Gastrocnemius medialis (tissue), 4 donors: ENCODE results near the gene GPR61.
A peak's percentile ranks its signal among the peaks of the same experiment; 100 is the strongest.

Experiments
- POLR2A ChIP-seq, 2 donors: fragments of 450-650 bp; IDR thresholded peaks; one replicate each; pipeline ENCODE4 v1.6.1; 2017; ENCODE audit warnings: antibody characterized with exemption in 2 of 2, mild to moderate bottlenecking in 2 of 2, moderate library complexity in 2 of 2
- TF ChIP-seq, protein P1 (sequence below), 5 experiments: fragments of 450-650 bp in 3 of 5; fragments of 200-600 bp in 2 of 5; sonication (generic) in 2 of 5; IDR thresholded peaks in 4 of 5; conservative IDR thresholded peaks in 1 of 5; 1 replicate in 4 of 5; 2 replicates in 1 of 5; pipeline ENCODE4 v1.5.1; 2016 to 2019; ENCODE audit warnings: antibody characterized with exemption in 5 of 5, mild to moderate bottlenecking in 3 of 5, moderate library complexity in 3 of 5

DNA sequence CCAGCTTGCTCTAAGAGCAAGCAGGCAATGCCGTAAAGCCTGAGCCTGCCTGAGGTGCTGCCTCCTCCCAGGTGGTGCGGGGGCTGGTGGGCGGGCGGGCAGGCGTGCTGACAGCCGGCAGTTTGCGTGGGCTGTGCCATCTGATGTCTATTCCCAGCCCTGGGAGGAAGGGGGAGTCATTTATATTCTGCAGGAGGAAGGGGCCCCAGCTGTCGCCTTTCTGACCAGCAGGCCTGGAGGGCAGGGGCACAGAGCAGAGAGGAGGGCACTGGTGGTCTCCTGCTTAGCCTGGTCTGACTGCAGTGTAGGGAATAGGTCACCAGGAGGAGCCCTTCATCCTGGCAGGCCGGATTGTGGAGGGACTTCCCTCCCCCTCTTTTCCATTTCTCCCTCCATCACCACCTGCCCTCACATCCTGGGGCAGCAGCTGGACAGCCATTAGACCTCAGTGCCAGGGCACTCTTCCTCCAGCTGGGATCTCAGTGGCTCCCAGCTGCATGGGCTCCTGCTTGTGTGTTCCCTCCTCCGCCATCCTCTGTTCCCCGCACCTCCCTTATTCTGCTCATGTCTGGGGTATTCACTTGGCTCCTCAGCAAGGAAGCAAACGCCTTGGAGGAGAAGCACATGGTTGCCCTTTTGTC is 41.4 kb upstream of the GPR61 start:
- no peak for TF ChIP-seq POLR2A (IDR thresholded peaks at IDR 0.05)
- TF ChIP-seq, protein P1, sequence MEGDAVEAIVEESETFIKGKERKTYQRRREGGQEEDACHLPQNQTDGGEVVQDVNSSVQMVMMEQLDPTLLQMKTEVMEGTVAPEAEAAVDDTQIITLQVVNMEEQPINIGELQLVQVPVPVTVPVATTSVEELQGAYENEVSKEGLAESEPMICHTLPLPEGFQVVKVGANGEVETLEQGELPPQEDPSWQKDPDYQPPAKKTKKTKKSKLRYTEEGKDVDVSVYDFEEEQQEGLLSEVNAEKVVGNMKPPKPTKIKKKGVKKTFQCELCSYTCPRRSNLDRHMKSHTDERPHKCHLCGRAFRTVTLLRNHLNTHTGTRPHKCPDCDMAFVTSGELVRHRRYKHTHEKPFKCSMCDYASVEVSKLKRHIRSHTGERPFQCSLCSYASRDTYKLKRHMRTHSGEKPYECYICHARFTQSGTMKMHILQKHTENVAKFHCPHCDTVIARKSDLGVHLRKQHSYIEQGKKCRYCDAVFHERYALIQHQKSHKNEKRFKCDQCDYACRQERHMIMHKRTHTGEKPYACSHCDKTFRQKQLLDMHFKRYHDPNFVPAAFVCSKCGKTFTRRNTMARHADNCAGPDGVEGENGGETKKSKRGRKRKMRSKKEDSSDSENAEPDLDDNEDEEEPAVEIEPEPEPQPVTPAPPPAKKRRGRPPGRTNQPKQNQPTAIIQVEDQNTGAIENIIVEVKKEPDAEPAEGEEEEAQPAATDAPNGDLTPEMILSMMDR (IDR thresholded peaks at IDR 0.05 in 4 of 5, conservative IDR thresholded peaks at IDR 0.05 in 1 of 5): peak; percentile 44 to 71 (median 63)
